Tibial nerve (tissue), 4 donors: ENCODE results near the gene RBM38. TPM values are rescaled to one million over a fixed set of nuclear protein-coding genes. Genes with fewer than 3 reads are reported as not detected.

Experiments used
- DNase-seq, 2 donors: peaks; one replicate each; pipeline ENCODE4 v3.0.0-alpha.2; 2019; ENCODE audit warnings: low spot score in 2 of 2
- H3K27ac ChIP-seq, 4 donors: fragments of 200-600 bp; sonication (generic) in 3 of 4; one replicate each; pipeline ENCODE4 v1.5.1; 2017 to 2019; ENCODE audit warnings: mild to moderate bottlenecking in 1 of 4
- H3K27me3 ChIP-seq, 2 donors: fragments of 200-600 bp; sonication (generic) in 1 of 2; one replicate each; pipeline versions ENCODE4 v1.5.1 to v1.6.0; 2017 to 2019
- H3K36me3 ChIP-seq, 3 donors: fragments of 200-600 bp; sonication (generic); one replicate each; pipeline ENCODE4 v1.5.1; 2018 to 2019
- H3K4me1 ChIP-seq, 4 donors: fragments of 200-600 bp; sonication (generic) in 3 of 4; one replicate each; pipeline ENCODE4 v1.5.1; 2017 to 2019
- H3K4me3 ChIP-seq, 4 donors: fragments of 200-600 bp; sonication (generic) in 3 of 4; one replicate each; pipeline ENCODE4 v1.5.1; 2017 to 2019; ENCODE audit warnings: mild to moderate bottlenecking in 1 of 4, moderate library complexity in 1 of 4
- H3K9me3 ChIP-seq, 4 donors: fragments of 200-600 bp; sonication (generic) in 3 of 4; one replicate each; pipeline ENCODE4 v1.5.1; 2017 to 2019
- EP300 ChIP-seq, 2 donors: sonication (generic); formaldehyde crosslinking; IDR thresholded peaks; one replicate each; pipeline ENCODE4 v1.6.1; 2017; ENCODE audit warnings: antibody characterized with exemption in 2 of 2, mild to moderate bottlenecking in 1 of 2
- POLR2A ChIP-seq, 2 donors: fragments of 450-650 bp; IDR thresholded peaks; one replicate each; pipeline ENCODE4 v1.6.1; 2017; ENCODE audit warnings: antibody characterized with exemption in 2 of 2, mild to moderate bottlenecking in 2 of 2, moderate library complexity in 2 of 2
- whole genome bisulfite sequencing, 2 donors: methylation state at CpG; one replicate each; pipeline ENCODE4 v1.1.5; 2018; 5-methylcytosine and 5-hydroxymethylcytosine counted together
- total RNA-seq, 4 donors: library from RNA; depleted of rRNA; stranded (reverse); fragments of >200 nt; gene quantifications; one replicate each; pipeline ENCODE4 v1.1.0, GENCODE V29; 2016
- TF ChIP-seq, protein P1 (sequence below), 5 experiments: fragments of 200-600 bp in 3 of 5; fragments of 450-650 bp in 2 of 5; sonication (generic) in 3 of 5; IDR thresholded peaks; one replicate each; pipeline ENCODE4 v1.5.1; 2016 to 2019; ENCODE audit warnings: antibody characterized with exemption in 5 of 5, mild to moderate bottlenecking in 3 of 5, moderate library complexity in 2 of 5

Gene RBM38
- total RNA-seq, 4 donors from 2014 or later, result 4.8 to 14.4 (median 5.8) TPM

DNA sequence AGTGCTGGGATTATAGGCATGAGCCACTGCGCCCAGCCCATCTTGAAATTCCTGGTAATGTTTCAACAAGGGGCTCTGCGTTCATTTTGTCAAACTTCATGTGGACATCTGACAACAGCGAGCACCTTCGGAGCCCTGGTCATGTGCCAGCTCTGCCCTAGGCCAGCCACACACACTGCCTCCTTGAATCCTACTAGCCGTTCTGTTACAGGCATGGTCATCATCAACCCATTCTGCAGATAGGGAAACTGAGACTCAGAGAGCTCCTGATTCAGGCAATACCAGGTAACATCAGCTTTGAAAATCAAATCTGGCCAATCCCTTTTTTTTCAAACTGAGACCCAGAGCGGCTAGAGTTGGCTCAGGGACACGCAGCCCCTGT is 41.3 kb downstream of the RBM38 start:
- TF ChIP-seq, protein P1, sequence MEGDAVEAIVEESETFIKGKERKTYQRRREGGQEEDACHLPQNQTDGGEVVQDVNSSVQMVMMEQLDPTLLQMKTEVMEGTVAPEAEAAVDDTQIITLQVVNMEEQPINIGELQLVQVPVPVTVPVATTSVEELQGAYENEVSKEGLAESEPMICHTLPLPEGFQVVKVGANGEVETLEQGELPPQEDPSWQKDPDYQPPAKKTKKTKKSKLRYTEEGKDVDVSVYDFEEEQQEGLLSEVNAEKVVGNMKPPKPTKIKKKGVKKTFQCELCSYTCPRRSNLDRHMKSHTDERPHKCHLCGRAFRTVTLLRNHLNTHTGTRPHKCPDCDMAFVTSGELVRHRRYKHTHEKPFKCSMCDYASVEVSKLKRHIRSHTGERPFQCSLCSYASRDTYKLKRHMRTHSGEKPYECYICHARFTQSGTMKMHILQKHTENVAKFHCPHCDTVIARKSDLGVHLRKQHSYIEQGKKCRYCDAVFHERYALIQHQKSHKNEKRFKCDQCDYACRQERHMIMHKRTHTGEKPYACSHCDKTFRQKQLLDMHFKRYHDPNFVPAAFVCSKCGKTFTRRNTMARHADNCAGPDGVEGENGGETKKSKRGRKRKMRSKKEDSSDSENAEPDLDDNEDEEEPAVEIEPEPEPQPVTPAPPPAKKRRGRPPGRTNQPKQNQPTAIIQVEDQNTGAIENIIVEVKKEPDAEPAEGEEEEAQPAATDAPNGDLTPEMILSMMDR (IDR thresholded peaks at IDR 0.05), result no peak
- TF ChIP-seq POLR2A (IDR thresholded peaks at IDR 0.05) (no peak), EP300 (IDR thresholded peaks at IDR 0.05) (no peak)
- no peaks in the 10 kb centered on the region for H3K27me3 ChIP-seq
- no peak for DNase-seq
- H3K4me3 ChIP-seq, result no peak overlapping the region
- H3K4me1 ChIP-seq, result peaks cover 0 to 16% (median 7%) of the 10 kb centered on the region in 4 donors
- 77 to 87% methylated on average over 7 of the region's 7 CpGs for WGBS, 2 donors
- H3K9me3 ChIP-seq, result peaks cover 0 to 8% (median 0%) of the 10 kb centered on the region in 4 donors
- no peaks in the 10 kb centered on the region for H3K36me3 ChIP-seq
- H3K27ac ChIP-seq, result no peak overlapping the region

DNA sequence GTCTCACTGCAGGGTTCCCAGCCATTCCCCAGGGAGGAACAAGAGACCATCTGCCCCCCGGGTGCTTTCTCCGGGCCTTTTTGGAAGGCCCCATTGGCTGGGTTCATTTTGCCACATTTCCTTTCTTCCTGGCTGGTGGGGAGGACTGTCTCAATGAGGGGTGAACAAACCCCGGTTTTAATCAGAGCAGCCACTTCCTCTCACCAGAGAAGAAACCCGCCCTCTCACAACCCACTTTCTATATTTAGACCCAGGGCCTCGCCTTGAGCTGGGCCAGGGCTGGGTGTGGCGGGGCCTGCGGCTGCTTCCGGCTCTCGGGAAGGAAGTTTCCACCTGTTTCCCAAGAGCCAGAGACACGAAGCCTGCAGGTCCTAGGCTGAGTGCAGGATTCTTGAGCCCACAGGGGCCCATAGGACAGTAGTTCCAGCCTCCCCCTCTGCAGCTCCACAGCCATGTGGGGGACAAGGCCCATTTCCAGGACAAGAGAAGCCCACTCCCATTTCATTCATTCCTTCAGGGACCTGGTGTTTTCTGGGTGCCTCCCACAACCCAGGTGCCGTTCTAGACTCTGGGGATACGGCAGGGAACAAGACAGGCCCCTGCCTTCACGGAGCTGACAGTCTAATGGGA is 41.8 kb downstream of the RBM38 start:
- Histone ChIP-seq H3K9me3 (peaks cover 0 to 10% (median 0%) of the 10 kb centered on the region in 4 donors), H3K4me3 (no peak overlapping the region), H3K27ac (peak overlapping the region in 1 of 4 donors; percentile 12), H3K4me1 (peaks cover 0 to 16% (median 7%) of the 10 kb centered on the region in 4 donors), H3K27me3 (no peaks in the 10 kb centered on the region), H3K36me3 (no peaks in the 10 kb centered on the region)
- TF ChIP-seq POLR2A (IDR thresholded peaks at IDR 0.05) (no peak), EP300 (IDR thresholded peaks at IDR 0.05) (no peak)
- TF ChIP-seq, protein P1 (IDR thresholded peaks at IDR 0.05), result no peak
- no peak for DNase-seq
- 47 to 61% methylated on average over 13 of the region's 13 CpGs for WGBS, 2 donors

DNA sequence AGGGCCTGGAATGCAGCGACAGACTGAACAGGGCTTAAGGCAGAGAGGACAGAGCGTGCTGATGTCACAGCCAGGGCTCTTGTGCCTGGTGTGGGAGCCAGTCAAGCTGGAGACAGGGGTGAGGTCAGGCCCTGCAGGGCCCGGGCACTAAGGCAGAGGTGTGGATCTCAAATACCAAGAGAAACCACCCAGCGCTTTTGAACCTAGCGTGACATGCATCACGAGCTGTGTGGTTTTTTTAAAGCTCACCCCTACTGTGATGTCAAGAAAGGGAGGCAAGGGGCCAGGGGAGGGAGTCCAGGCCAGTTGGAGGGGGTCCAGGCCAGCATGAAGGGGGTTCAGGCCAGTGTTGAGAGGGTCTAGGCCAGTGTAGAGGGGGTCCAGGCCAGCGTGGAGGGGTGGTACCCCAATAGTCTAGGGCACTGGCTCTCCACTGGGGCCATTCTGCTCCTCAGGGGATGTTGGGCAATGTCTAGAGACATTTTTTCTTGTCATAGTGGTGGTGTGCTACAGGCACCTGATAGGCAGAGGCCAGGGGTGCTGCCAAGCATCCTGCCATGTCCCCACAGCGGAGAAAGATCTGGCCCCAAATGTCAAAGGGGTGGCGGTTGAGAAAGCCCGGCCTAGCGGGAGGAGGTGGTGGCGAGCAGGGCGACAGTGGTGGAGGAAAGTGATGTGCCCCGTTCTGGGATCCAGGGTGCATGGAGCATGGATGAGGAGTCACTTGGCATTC is 42.6 kb downstream of the RBM38 start:
- no peak for TF ChIP-seq EP300 (IDR thresholded peaks at IDR 0.05)
- TF ChIP-seq, protein P1 (IDR thresholded peaks at IDR 0.05), result no peak
- no peak for TF ChIP-seq POLR2A (IDR thresholded peaks at IDR 0.05)
- H3K9me3 ChIP-seq, result peaks cover 0 to 10% (median 0%) of the 10 kb centered on the region in 4 donors
- peaks cover 0 to 16% (median 7%) of the 10 kb centered on the region in 4 donors for H3K4me1 ChIP-seq
- no peaks in the 10 kb centered on the region for H3K36me3 ChIP-seq
- H3K27me3 ChIP-seq, result no peaks in the 10 kb centered on the region
- 86 to 90% methylated on average over 14 of the region's 14 CpGs for WGBS, 2 donors
- no peak overlapping the region for H3K4me3 ChIP-seq
- peak overlapping the region in 1 of 4 donors; percentile 12 for H3K27ac ChIP-seq
- DNase-seq, result no peak

DNA sequence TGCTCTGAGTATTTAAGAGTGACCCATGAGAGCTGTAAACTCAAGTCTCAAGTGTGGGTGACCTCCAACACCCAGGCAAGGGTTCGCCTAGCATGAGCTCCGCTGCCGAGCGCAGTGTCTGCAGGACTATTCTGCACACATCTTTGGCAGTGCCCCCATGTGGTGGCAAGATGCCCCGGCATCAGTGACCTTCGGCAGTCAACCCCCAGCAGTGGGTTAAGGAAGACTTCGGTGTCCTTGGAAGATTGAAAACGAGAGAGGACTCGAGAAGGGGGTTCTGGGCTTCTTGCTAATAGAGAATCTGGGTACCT is 43.1 kb downstream of the RBM38 start:
- peaks cover 0 to 10% (median 0%) of the 10 kb centered on the region in 4 donors for H3K9me3 ChIP-seq
- H3K4me1 ChIP-seq, result peaks cover 0 to 16% (median 7%) of the 10 kb centered on the region in 4 donors
- no peak for TF ChIP-seq EP300 (IDR thresholded peaks at IDR 0.05)
- TF ChIP-seq, protein P1 (IDR thresholded peaks at IDR 0.05), result no peak
- TF ChIP-seq POLR2A (IDR thresholded peaks at IDR 0.05), result no peak
- DNase-seq, result no peak
- no peaks in the 10 kb centered on the region for H3K36me3 ChIP-seq
- no peak overlapping the region for H3K27ac ChIP-seq
- no peaks in the 10 kb centered on the region for H3K27me3 ChIP-seq
- H3K4me3 ChIP-seq, result no peak overlapping the region
- WGBS, 2 donors, result 89 to 90% methylated on average over 9 of the region's 9 CpGs

DNA sequence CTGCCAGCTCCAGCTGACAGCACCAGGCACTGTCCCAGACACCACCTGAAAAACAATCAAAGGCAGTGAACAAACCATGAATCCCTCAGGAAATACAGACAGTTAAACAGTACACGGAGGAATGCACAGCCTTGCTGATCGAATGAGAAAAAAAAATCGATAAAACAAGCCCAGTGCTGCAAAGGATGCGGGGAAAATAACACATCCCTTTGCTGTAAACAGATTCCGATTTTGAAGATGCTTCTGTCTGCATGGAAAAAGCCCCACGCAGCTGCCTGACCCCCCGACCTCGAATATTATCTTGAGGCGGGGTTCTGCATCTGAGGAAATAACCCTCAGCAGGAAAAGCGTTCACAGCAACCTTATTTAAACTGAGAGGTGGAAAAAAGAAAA is 43.9 kb downstream of the RBM38 start:
- Histone ChIP-seq H3K9me3 (peaks cover 0 to 10% (median 0%) of the 10 kb centered on the region in 4 donors), H3K4me3 (no peak overlapping the region), H3K27me3 (no peaks in the 10 kb centered on the region), H3K4me1 (peaks cover 0 to 18% (median 7%) of the 10 kb centered on the region in 4 donors), H3K36me3 (no peaks in the 10 kb centered on the region), H3K27ac (no peak overlapping the region)
- TF ChIP-seq POLR2A (IDR thresholded peaks at IDR 0.05), result no peak
- TF ChIP-seq, protein P1 (IDR thresholded peaks at IDR 0.05), result no peak
- no peak for TF ChIP-seq EP300 (IDR thresholded peaks at IDR 0.05)
- 57 to 59% methylated on average over 10 of the region's 10 CpGs for WGBS, 2 donors
- DNase-seq, result no peak
